Measurements from ENCODE around the gene BCO2. TPM values are rescaled to one million over a fixed set of nuclear protein-coding genes. Genes with fewer than 3 reads are reported as not detected.
"Not testable (repeated sequence)": the region's sequence is repeated elsewhere in the genome, so short reads cannot be mapped to it uniquely, and the experiment has no call there.

The BCO2 gene
- total and polyA plus RNA-seq, 12 donors = 26.0 to 139 (median 49.5) TPM

DNA sequence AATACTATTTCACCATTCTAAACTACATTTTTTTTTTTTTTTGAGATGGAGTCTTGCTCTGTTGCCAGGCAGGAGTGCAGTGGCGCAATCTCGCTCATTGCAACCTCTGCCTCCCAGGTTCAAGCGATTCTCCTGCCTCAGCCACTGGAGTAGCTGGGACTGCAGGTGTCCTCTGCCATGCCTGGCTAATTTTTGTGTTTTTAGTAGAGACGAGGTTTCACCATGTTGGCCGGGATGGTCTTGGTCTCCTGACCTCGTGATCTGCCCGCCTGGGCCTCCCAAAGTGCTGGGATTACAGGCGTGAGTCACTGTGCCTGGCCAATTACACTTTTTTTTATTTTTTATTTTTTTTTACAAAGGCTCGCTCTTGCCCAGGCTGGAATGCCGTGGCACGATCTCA lies 19.8 kb downstream of the BCO2 start:
- H3K9me3 ChIP-seq (replicated peaks in 1 of 3); intact Hi-C loops (cut with DNase I); H3K36me3 ChIP-seq (replicated peaks in 1 of 2); H3K4me3 ChIP-seq; H3K27me3 ChIP-seq: not testable (repeated sequence)
- WGBS, 4 donors = 43 to 52% (median 48%) methylated on average over 11 of the region's 11 CpGs
- Histone ChIP-seq H3K27ac (peak overlapping the region in 4 of 5 donors; percentile 39 to 69 (median 56)), H3K4me1 (replicated peaks in 1 of 2) (peaks cover 10 to 11% of the 10 kb centered on the region in 2 donors)
- peak in 5 of 7 donors; percentile 48 to 68 (median 62) for DNase-seq
- peak in 1 of 2 donors; percentile 34 for TF ChIP-seq POLR2A (IDR thresholded peaks at IDR 0.05)

DNA sequence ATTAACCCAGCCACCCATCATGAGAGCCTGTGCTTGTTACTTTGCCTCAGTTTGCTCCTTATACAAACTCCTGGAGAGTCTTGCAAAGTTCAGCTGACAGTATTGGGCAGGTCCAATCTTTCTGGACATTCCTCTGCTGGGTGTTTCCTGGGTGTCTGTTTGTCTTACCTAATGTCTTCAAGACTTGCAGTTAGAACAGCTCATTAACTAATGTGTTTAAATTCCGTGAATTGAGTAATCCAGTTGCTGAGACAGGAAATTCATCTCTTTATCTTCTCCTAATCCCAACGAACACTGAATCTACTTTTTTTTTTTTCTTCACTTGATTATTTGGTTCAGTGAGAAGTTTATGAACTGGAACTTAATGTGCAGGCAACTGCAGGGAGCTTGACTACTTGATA lies 20.6 kb downstream of the BCO2 start:
- Histone ChIP-seq H3K4me1 (replicated peaks in 1 of 2) (peaks cover 10 to 11% of the 10 kb centered on the region in 2 donors), H3K27ac (peak overlapping the region in 2 of 5 donors; percentile 63 to 69), H3K4me3 (no peak overlapping the region), H3K27me3 (no peaks in the 10 kb centered on the region), H3K9me3 (replicated peaks in 1 of 3) (no peaks in the 10 kb centered on the region), H3K36me3 (replicated peaks in 1 of 2) (no peaks in the 10 kb centered on the region)
- intact Hi-C loops (cut with DNase I) = no loop called here
- 33 to 54% (median 40%) methylated on average over 2 of the region's 2 CpGs for WGBS, 4 donors
- DNase-seq = no peak
- TF ChIP-seq POLR2A (IDR thresholded peaks at IDR 0.05) = no peak
- TF ChIP-seq, protein P1, sequence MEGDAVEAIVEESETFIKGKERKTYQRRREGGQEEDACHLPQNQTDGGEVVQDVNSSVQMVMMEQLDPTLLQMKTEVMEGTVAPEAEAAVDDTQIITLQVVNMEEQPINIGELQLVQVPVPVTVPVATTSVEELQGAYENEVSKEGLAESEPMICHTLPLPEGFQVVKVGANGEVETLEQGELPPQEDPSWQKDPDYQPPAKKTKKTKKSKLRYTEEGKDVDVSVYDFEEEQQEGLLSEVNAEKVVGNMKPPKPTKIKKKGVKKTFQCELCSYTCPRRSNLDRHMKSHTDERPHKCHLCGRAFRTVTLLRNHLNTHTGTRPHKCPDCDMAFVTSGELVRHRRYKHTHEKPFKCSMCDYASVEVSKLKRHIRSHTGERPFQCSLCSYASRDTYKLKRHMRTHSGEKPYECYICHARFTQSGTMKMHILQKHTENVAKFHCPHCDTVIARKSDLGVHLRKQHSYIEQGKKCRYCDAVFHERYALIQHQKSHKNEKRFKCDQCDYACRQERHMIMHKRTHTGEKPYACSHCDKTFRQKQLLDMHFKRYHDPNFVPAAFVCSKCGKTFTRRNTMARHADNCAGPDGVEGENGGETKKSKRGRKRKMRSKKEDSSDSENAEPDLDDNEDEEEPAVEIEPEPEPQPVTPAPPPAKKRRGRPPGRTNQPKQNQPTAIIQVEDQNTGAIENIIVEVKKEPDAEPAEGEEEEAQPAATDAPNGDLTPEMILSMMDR (IDR thresholded peaks at IDR 0.05) = no peak

DNA sequence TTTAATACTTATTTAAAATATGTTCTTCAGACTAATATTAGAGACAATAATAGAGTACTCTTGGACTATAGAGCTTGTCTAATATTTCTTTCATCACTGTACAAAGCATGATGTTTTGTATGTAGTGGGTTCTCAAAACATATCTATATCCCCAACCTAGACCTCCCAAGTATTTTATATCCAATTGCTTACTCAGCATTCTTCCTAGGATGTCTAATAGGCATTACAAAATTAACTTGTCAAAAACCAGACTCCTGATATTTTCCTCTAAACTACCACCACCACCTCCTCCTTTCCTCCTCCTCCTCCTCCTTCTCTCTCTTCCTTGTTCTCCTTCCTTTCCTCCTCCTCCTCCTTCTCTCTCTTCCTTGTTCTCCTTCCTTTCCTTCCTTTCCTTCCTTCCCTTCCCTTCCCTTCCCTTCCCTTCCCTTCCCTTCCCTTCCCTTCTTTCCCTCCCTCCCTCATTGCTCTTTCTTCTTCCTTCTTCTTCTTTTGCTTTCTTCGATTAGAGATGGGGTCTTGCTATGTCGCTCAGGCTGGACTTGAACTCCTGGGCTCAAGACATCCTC lies 21.3 kb downstream of the BCO2 start:
- Histone ChIP-seq H3K27ac (no peak overlapping the region), H3K4me1 (replicated peaks in 1 of 2) (peaks cover 10 to 11% of the 10 kb centered on the region in 2 donors), H3K9me3 (replicated peaks in 1 of 3) (no peaks in the 10 kb centered on the region), H3K36me3 (replicated peaks in 1 of 2) (peaks cover 0 to 2% of the 10 kb centered on the region in 2 donors), H3K4me3 (no peak overlapping the region), H3K27me3 (no peaks in the 10 kb centered on the region)
- WGBS, 4 donors = 87 to 100% (median 98%) methylated on average over 2 of the region's 2 CpGs
- intact Hi-C loops (cut with DNase I) = no loop called here
- TF ChIP-seq, protein P1 (IDR thresholded peaks at IDR 0.05) = no peak
- TF ChIP-seq POLR2A (IDR thresholded peaks at IDR 0.05) = no peak
- DNase-seq = no peak

DNA sequence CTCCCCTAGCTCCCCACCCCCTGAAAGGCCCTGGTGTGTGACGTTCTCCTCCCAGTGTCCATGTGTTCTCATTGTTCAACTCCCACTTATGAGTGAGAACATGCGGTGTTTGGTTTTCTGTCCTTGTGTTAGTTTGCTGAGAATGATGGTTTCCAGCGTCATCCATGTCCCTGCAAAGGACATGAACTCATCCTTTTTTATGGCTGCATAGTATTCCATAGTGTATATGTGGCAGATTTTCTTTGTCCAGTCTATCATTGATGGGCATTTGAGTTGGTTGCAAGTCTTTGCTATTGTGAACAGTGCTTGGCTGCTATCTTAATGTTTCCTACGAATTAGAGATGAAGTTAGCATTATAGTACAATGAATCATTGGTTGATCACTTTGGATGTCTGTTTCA lies 23.8 kb downstream of the BCO2 start:
- H3K36me3 ChIP-seq (replicated peaks in 1 of 2); H3K9me3 ChIP-seq (replicated peaks in 1 of 3); H3K27ac ChIP-seq; H3K4me3 ChIP-seq; H3K27me3 ChIP-seq; H3K4me1 ChIP-seq (replicated peaks in 1 of 2); intact Hi-C loops (cut with DNase I); DNase-seq: not testable (repeated sequence)
- 83 to 96% (median 88%) methylated on average over 4 of the region's 4 CpGs for WGBS, 4 donors

DNA sequence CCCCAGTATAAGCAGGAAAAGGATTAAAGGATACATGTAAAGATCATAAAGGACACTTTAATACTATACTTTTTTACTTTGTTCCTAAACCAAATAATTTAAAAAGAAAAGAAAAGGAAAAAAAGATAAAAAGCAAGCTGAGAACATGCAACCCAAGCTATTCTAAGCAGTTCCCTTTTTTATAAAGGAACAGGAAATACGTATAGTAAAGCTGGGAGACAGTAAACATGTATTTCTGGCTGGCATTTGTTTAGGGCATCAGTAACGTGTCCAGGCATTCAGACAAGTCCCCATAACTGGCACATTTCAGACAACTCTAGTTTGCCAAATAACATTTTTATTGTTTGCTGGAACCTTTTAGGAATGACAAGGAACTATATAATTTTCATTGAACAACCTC lies 24.9 kb downstream of the BCO2 start:
- 34 to 39% (median 37%) methylated on average over 2 of the region's 2 CpGs for WGBS, 4 donors
- H3K36me3 ChIP-seq (replicated peaks in 1 of 2) = peaks cover 0 to 3% of the 10 kb centered on the region in 2 donors
- intact Hi-C loops (cut with DNase I) = no loop called here
- H3K9me3 ChIP-seq (replicated peaks in 1 of 3) = no peaks in the 10 kb centered on the region
- peaks cover 0 to 5% of the 10 kb centered on the region in 2 donors for H3K4me1 ChIP-seq (replicated peaks in 1 of 2)
- H3K4me3 ChIP-seq = no peak overlapping the region
- DNase-seq = no peak
- TF ChIP-seq POLR2A (IDR thresholded peaks at IDR 0.05) = no peak
- TF ChIP-seq, protein P1 (IDR thresholded peaks at IDR 0.05) = no peak
- no peak overlapping the region for H3K27ac ChIP-seq
- H3K27me3 ChIP-seq = no peaks in the 10 kb centered on the region

Data from adrenal gland (tissue), 12 donors.